HG03103 (cell line): ENCODE data around the gene NWD2.
"Not testable (repeated sequence)": the region's sequence is repeated elsewhere in the genome, so short reads cannot be mapped to it uniquely, and the experiment has no call there.

Source experiments
- ATAC-seq: cut with Tn5 transposase; IDR thresholded peaks from one replicate; pipeline ENCODE4 v1.9.1; 2021; ENCODE audit warnings: low read depth; ENCODE audit not compliant: unreplicated experiment

Gene NWD2

DNA sequence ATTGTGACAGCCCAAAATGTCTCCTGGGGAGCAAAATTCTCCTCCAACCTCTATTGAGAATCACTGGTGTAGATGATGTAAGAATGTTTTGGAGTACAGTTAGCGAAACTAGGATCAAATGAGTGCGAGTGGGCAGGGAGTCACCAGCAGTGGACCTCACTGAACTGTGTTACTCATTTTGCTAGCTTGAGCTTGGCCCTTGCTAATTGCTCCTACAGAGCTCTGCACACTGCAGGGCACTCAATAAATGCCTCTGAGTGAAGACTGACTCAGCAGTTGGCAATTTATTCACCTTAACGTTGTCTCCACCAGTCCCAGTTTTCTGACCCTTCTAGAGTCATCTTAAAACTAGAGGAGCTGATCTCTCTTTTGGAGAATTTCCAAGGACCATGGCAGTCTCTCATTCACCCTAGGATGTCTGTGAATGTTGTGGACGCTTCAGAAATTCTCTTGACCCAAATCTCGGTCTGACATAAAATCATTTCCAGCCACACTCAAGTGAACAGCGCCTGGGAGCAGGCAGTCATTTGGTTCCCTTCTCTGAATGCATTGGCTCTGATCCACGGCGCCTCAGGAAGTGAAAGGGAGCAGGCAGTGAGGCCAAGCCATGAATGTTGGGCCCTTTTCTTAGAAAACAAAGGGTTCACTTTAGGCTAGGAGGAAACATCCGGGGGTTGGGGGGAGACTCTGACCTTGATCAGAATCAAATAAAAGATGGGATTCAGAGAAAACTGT is 148.1 kb downstream of the NWD2 start:
- ATAC-seq: no peak

- ATAC-seq: no peak
Measured at GRCh38 chr4:37393321-37393720, 148.8 kb downstream of the NWD2 start.

DNA sequence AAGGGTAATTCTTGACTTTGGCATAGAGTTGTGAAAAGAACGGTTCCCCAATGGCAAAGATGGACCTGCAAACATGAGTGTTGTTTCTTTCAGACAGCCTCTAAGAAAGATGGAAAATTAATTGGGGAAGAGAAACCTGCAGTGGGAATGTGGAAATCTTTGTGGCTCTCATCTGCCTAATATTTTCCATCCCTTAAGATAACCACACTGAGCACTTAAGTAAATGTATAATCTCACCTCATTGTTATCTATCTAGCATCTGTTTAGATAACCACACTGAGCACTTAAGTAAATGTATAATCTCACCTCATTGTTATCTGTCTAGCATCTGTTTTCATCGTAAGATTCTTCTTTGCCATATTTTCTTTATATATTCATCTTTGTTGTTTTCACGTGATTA is 149.3 kb downstream of the NWD2 start:
- ATAC-seq: no peak

DNA sequence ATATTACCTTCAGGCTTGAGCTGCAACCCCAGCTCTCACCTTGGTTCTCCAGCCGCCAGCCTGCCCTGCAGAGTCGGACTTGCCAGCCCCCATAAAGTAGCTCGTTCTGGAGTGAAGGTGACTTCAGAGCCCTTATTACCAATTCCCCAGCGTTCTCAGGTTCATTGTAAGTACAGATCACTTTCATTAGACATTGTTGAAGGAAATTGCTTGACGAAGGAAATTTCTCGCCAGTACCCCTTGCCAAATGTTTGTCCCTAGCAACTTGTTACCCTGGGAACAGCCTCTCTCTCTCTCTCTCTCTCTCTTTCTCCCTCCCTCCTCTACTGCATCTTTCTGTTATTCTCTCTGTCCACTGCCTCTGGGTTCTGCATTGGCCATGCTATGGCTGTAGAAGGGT is 153.0 kb downstream of the NWD2 start:
- ATAC-seq: no peak

DNA sequence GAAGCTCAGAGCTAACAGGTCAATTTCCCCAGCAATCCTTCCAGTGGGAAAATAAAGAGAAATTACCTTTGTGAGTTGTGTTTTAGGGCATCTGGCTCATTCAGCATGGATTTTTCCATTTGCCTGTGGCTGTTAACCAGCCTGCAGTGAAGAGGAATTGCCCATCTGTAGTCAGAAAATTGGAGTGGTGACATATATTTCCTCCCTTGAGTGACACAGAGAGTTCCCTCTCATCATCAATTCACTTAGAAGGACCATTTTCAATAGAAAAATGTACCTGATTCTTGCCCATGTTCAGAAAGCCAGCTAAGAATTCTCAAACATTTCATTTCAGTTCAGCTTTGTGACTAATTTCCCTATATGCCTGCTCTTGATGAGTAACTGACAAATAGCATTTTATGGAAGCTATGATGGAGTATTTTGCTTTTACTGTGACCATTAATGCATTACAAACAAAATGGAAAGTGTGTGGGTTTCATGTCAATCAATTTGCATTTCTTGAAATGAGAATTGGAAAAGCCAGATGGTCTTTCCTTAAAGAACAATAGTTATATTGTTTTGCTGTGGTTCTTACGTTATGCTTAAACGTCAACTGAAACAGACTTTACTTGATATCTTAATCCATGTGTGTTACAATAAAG is 155.8 kb downstream of the NWD2 start:
- peak; percentile 77 for ATAC-seq

DNA sequence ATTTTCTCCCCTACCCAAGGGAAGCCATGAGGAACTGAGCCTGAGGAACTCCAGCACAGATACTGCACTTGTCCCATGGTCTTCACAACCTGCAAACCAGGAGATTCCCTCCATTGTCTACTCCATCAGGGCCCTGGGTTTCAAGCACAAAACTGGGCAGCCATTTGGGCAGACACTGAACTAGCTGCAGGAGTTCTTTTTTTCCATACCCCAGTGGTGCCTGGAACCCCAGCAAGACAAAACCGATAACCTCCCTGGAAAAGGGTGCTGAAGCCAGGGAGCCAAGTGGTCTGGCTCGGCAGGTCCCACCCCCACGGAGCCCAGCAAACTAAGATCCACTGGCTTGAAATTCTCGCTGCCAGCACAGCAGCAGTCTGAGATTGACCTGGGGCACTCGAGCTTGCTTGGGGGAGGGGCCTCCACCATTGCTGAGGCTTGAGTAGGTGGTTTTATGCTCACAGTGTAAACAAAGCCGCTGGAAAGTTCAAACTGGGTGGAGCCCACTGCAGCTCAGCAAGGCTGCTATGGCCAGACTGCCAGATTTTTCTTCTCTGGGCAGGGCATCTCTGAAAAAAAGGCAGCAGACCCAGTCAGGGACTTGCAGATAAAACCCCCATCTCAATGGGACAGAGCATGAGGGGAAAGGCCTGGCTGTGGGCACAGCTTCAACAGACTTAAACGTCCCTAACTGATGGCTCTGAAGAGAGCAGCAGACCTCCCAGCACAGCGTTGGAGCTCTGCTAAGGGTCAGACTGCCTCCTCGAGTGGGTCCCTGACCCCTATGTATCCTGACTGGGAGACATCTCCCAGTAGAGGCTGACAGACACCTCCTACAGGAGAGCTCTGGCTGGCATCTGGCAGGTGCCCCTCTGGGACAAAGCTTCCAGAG is 163.6 kb downstream of the NWD2 start:
- not testable (repeated sequence) for ATAC-seq

GRCh38 chr4:37413612-37414011 is 169.1 kb downstream of the NWD2 start:
- not testable (repeated sequence) for ATAC-seq

- no peak for ATAC-seq
Measured at GRCh38 chr4:37415845-37416369, 171.4 kb downstream of the NWD2 start.

DNA sequence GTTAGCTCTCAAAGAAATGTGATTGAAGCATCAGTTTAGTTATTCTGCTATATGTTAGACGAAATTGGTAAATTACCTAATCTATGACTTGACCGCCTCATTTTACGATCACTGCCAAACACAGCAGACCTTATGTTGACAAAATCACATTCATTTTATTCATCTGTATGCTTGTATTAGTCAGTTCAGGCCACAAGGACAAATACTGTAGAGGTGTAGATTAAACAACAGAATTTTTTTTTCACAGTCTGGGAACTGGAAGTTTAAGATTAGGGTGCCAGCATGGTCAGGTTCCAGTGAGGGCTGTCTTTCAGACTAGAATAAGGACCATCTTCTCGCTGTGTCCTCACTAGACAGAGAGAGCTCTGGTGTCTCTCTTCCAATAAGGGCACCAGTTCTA is 177.1 kb downstream of the NWD2 start:
- no peak for ATAC-seq

GRCh38 chr4:37422102-37422501 is 177.6 kb downstream of the NWD2 start:
- ATAC-seq: no peak

DNA sequence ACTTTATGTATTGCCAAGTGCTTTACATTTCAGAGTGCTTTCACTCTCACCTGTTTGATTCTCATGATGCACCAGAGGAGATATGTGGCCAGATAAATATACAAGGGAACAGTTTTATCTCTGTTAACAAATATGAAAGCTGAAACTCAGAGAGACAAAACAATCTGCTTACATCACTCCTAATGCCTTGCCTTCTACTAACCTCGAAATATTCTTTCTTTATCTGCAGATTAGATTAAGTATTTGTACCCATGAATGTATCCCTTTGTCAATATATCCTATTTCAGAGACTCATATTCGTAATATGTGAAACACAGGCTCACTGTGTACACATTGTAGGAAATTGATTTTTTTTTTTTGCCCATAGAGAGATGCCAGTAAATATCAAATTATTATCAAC is 178.1 kb downstream of the NWD2 start:
- ATAC-seq: no peak

DNA sequence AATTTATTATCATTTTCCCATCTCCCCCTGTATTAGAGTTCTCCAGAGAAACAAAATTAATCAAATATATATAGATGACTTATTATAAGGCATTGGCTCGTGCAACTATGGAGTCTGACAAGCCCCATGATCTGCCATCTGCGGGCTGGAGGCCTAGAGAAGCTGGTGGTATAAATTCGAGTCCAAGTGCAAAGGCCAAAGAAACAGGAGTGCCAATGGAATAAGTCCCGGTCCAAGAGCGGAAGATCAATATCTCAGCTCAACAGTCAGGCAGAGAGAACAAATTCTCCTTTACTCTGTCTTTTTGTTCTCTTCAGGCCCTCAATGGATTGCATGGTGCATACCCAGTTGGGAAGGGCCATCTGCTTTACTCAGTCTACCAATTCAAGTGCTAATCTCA is 178.8 kb downstream of the NWD2 start:
- no peak for ATAC-seq

DNA sequence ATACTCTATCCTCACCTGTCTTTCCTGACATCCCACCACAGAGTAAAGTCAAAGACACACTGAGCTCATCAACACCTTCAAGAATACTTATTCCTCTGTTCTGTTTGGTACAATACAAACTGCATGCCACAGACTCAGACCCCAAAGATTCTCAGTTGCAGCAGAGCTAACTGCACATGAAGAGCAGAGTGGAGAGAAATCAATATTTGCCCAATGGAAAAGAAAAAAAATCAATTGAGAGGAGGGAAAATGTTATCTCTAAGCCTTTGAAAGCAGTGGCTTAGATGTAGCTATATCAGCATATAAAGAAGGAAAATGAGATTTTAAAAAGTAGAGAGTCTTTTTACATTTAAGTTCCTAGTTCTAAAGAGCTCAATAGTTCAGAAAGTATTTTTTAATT is 180.2 kb downstream of the NWD2 start:
- no peak for ATAC-seq

GRCh38 chr4:37425857-37426256 is 181.3 kb downstream of the NWD2 start:
- ATAC-seq: no peak

DNA sequence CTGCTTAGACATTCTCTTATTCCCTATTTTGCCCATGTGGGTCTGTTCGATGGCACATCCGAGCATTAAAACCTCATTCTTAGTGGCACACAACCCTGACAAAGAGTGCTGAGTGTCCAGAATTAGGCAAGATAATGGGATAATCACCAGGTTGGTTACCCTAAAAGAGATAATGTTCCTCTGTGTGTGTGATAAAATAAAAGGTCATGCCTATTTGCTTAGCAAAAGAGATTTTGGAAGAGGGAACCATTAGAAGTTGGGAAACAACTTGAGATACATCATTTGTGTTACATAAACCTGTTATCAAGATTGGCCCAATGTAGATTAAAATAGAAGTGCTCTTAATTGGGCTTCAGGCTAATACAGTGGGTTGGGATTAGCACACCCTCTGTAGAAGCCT is 182.7 kb downstream of the NWD2 start:
- ATAC-seq: no peak

- no peak for ATAC-seq
Measured at GRCh38 chr4:37429906-37430305, 185.4 kb downstream of the NWD2 start.

GRCh38 chr4:37430718-37431416 is 186.3 kb downstream of the NWD2 start:
- no peak for ATAC-seq

GRCh38 chr4:37431417-37431743 is 186.8 kb downstream of the NWD2 start:
- ATAC-seq: no peak

DNA sequence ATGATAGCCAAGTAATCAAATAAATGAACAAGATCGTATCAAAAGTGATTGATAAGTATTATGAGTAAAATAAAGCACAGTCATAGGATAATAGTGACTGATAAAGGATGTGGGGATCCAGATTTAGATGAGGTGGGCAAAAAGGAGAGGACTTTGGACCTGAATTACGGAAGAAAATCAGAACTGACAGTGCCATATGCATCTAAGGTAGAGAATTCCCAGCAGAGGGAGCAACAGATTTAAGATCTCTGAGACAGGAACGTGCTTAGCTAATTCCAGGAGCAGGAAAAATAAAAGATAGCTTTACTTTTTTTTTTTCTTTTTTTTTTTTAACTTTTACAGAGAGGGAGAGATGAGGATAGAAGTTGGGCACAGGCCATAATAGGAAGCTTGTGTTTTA is 189.9 kb downstream of the NWD2 start:
- ATAC-seq: no peak

- no peak for ATAC-seq
Measured at GRCh38 chr4:37436546-37436945, 192.0 kb downstream of the NWD2 start.

DNA sequence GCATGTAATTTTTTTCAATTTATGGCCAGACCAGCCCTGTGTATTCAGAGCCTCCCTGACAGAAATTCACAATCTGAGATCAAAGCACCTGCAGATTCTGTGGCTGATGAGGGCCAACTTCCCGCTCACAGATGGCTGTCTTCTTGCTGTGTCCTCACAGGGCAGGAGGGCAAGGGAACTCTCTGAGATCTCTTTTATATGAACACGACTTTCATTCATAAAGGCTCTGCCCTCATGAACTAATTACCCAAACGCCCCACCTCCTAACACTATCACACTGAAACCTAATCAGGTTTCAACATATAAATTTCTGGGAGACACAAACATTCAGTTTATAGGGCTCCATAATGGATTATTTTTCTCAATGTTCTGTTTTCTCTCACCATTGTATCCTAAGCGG is 192.6 kb downstream of the NWD2 start:
- ATAC-seq: no peak
